ENCODE measurements around the gene COQ8A. TPM values are rescaled to one million over a fixed set of nuclear protein-coding genes. Genes with fewer than 3 reads are reported as not detected.

COQ8A gene
- total RNA-seq (20.7 and 22.9 TPM in 2 replicates), polyA plus RNA-seq (19.2 and 26.4 TPM in 2 replicates)

DNA sequence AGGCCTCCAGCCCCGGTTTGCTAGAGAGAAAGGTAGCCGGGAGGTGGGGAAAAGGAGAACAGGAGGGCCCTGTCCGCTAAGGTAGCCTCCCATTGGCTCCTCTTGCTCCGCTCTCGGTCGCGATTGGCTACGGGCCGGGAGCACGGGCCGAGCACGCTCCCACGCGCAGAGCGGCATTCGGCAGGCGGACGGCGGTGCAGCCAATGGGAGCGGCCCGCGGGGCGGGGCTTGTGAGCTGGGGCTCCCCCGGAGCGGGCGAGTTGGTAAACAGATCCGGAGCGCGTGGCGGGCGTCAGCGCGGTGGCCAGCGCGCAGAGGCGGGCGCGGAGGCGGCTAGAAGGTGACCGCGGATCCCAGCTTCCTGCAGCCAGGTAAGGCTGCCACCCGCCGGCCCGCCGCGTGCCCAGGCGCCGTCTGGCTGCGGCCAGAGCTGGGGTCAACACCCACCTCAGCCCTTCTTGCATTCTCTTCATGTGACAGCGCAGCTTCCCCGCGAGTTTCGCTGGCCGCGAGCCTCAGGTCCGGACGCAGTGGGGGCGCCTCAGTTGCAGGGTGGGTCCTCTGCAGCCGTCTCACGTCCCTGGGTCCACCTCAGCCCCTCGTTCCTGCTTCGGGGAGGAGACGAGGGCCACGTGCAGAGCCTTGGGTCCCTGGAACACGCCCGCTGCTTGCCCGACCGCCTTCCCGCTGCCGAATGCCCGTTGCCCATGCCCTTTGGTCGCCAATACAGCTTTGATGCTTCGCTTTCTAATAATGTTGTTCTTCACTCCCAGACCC is at the start of gene COQ8A:
COQ8A (plus strand) TSS at position 266 of the 777 bp plus-strand sequence. CDS start 21,092 bp downstream, outside the sequence.
- 2% methylated on average over 60 of the region's 73 CpGs for WGBS (ENCODE audit: low lambda C conversion rate, missing lambda C conversion rate)
- H3K9me3 ChIP-seq (ENCODE audit: low read depth), result no peaks in the 10 kb centered on the region
- H3K27me3 ChIP-seq, result no peaks in the 10 kb centered on the region
- H3K9me2 ChIP-seq (replicated peaks; ENCODE audit: insufficient read depth), result no peaks in the 10 kb centered on the region
- no peaks in the 10 kb centered on the region for H3K36me3 ChIP-seq (replicated peaks; ENCODE audit: insufficient read depth, low read depth)
- peaks cover 35% of the 10 kb centered on the region for H3K79me2 ChIP-seq
- peak within 1 kb of the TSS; percentile 93 for H3K27ac ChIP-seq
- peaks cover 23% of the 10 kb centered on the region for H3K4me1 ChIP-seq (ENCODE audit: insufficient read depth)
- DNase-seq (ENCODE audit: low spot score), result peak; percentile 100
- H3K4me3 ChIP-seq, result peak within 1 kb of the TSS; percentile 46
- no peaks in the 10 kb centered on the region for H4K20me1 ChIP-seq (ENCODE audit: insufficient read depth, poor library complexity, severe bottlenecking)
- peak within 1 kb of the TSS; percentile 89 for H3K4me2 ChIP-seq
- peak within 1 kb of the TSS; percentile 59 for H2AFZ ChIP-seq
- TF ChIP-seq, protein P1, sequence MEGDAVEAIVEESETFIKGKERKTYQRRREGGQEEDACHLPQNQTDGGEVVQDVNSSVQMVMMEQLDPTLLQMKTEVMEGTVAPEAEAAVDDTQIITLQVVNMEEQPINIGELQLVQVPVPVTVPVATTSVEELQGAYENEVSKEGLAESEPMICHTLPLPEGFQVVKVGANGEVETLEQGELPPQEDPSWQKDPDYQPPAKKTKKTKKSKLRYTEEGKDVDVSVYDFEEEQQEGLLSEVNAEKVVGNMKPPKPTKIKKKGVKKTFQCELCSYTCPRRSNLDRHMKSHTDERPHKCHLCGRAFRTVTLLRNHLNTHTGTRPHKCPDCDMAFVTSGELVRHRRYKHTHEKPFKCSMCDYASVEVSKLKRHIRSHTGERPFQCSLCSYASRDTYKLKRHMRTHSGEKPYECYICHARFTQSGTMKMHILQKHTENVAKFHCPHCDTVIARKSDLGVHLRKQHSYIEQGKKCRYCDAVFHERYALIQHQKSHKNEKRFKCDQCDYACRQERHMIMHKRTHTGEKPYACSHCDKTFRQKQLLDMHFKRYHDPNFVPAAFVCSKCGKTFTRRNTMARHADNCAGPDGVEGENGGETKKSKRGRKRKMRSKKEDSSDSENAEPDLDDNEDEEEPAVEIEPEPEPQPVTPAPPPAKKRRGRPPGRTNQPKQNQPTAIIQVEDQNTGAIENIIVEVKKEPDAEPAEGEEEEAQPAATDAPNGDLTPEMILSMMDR (IDR thresholded peaks at IDR 0.05; ENCODE audit: poor library complexity), result no peak
- no peak for TF ChIP-seq EZH2phosphoT487 (IDR thresholded peaks at IDR 0.05; ENCODE audit: low read depth, severe bottlenecking, unreplicated experiment)
- TF ChIP-seq EZH2 (IDR thresholded peaks at IDR 0.05; ENCODE audit: borderline replicate concordance), result no peak

DNA sequence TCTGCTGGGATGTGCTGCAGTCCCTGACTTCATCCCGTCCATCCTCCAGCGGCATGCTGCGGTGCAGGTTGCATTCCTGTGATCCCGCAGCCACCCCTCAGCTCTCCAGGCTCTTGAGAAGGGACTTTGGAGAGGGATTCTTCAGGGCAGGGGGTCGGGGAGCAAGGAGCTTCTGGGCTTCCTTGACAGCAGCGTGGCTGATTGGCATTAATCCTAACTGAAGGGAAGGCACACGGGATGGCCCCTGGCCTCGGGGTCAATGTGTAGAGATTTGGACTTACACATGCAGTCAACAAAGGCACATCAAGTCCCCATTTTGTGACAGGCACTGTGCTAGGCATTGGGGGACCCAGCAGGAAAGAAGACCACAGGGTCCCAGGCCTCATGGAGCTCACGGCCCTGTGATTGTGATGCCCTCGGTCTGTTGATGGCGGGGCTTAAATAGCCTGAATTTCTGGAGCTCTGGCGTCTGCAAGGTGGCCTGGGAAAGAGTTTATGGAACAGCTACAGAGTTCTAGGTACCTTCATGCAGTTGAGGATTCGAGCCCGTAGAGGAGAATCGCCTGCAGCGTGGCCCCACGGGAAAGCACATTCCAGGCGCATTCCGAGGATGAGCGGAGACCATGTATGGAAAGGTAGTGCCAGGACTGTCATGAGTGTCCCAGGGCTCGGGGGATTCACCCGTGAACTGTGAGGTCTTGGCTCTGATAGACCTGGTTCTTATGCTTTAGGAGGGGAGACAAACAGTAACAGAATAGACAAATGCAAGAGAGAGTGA is 49.6 kb upstream of the COQ8A start:
- 93% methylated on average over 22 of the region's 22 CpGs for WGBS (ENCODE audit: low lambda C conversion rate, missing lambda C conversion rate)
- Histone ChIP-seq H3K79me2 (no peaks in the 10 kb centered on the region), H4K20me1 (ENCODE audit: insufficient read depth, poor library complexity, severe bottlenecking) (no peaks in the 10 kb centered on the region), H3K27me3 (no peaks in the 10 kb centered on the region), H3K27ac (no peak overlapping the region), H2AFZ (no peak overlapping the region), H3K4me2 (no peak overlapping the region), H3K9me2 (replicated peaks; ENCODE audit: insufficient read depth) (no peaks in the 10 kb centered on the region), H3K4me3 (no peak overlapping the region), H3K9me3 (ENCODE audit: low read depth) (no peaks in the 10 kb centered on the region), H3K36me3 (replicated peaks; ENCODE audit: insufficient read depth, low read depth) (no peaks in the 10 kb centered on the region), H3K4me1 (ENCODE audit: insufficient read depth) (no peaks in the 10 kb centered on the region)
- no peak for DNase-seq (ENCODE audit: low spot score)
- TF ChIP-seq EZH2 (IDR thresholded peaks at IDR 0.05; ENCODE audit: borderline replicate concordance) (no peak), EZH2phosphoT487 (IDR thresholded peaks at IDR 0.05; ENCODE audit: low read depth, severe bottlenecking, unreplicated experiment) (no peak)
- TF ChIP-seq, protein P1 (IDR thresholded peaks at IDR 0.05; ENCODE audit: poor library complexity), result no peak

- Histone ChIP-seq H3K27ac (no peak overlapping the region), H3K4me3 (no peak overlapping the region), H4K20me1 (ENCODE audit: insufficient read depth, poor library complexity, severe bottlenecking) (no peaks in the 10 kb centered on the region), H3K4me2 (no peak overlapping the region), H3K9me2 (replicated peaks; ENCODE audit: insufficient read depth) (no peaks in the 10 kb centered on the region), H3K9me3 (ENCODE audit: low read depth) (no peaks in the 10 kb centered on the region), H3K4me1 (ENCODE audit: insufficient read depth) (no peaks in the 10 kb centered on the region), H2AFZ (no peak overlapping the region), H3K36me3 (replicated peaks; ENCODE audit: insufficient read depth, low read depth) (no peaks in the 10 kb centered on the region), H3K27me3 (no peaks in the 10 kb centered on the region), H3K79me2 (no peaks in the 10 kb centered on the region)
- TF ChIP-seq EZH2phosphoT487 (IDR thresholded peaks at IDR 0.05; ENCODE audit: low read depth, severe bottlenecking, unreplicated experiment) (no peak), EZH2 (IDR thresholded peaks at IDR 0.05; ENCODE audit: borderline replicate concordance) (no peak)
- TF ChIP-seq, protein P1 (IDR thresholded peaks at IDR 0.05; ENCODE audit: poor library complexity), result no peak
- 92% methylated on average over 11 of the region's 11 CpGs for WGBS (ENCODE audit: low lambda C conversion rate, missing lambda C conversion rate)
- no peak for DNase-seq (ENCODE audit: low spot score)
Measured at GRCh38 chr1:226891346-226891745, 48.7 kb upstream of the COQ8A start.

Measured in hepatocyte (in vitro differentiated cells).